HG03108 (cell line): ENCODE results near the gene CDKN1A.

Source experiments
- ATAC-seq: cut with Tn5 transposase; IDR thresholded peaks from one replicate; pipeline ENCODE4 v1.9.1; 2021; ENCODE audit warnings: moderate library complexity; ENCODE audit not compliant: unreplicated experiment

Gene CDKN1A

DNA sequence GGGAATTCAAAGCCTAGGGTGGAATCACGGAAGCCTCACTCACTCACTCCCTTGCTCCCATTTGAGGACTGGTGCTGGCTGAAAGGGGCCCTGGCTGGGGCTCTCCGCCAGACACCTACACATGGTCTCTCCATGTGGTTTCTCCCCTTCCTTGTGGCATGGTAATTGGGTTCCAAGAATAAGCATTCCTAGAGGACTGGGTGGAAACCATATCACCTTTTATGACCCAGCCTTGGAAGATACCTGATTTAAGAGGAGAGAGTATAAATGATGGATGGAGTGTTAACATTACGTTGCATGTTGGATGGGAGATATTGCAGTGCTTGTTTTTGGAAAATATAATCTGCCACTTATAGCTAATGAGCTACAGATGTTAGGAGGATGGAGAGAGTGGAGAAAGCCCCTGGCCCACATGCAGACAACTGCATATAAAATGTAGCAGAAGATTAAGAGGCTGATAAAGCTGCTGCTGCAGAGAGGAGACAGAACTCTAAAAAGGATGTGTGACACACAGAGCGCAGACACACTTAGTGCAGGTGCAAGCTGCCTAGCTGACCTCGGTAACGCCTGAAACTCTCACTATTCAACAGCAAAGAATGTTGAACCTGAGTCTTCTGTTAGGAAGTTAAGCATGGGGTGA lies 23.3 kb upstream of the CDKN1A start:
- ATAC-seq, result no peak

GRCh38 chr6:36656441-36656840 lies 22.1 kb upstream of the CDKN1A start:
- ATAC-seq, result no peak

GRCh38 chr6:36657271-36657670 lies 21.2 kb upstream of the CDKN1A start:
- no peak for ATAC-seq

DNA sequence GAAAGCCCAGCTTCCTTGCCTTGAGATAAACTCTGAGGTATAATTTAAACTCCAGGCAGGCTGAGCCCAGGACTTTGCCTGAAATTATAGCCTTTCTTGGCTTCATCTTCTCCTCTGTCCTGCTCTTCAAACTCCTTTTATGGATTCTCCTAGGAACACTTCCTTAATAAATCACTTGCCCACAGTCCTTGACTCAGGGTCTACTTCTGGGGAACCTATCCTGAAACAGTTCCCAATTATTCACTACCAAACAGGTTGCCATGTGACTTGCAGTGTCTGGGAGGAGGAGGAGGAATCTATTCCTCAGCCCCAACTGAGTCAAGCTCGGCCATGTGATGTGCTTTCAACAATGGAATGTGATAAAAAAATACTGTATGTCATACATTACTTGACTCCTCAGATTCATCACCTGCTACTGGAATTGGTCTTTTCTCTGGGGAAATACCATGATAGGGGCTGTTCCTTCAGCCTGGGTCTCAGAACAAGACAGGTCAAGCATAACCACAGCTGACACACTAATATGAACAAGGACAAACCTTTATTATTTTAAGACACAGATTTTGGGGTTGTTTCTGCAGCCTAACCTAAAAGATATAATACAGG lies 20.5 kb upstream of the CDKN1A start:
- ATAC-seq, result no peak

GRCh38 chr6:36659271-36659670 lies 19.2 kb upstream of the CDKN1A start:
- no peak for ATAC-seq

DNA sequence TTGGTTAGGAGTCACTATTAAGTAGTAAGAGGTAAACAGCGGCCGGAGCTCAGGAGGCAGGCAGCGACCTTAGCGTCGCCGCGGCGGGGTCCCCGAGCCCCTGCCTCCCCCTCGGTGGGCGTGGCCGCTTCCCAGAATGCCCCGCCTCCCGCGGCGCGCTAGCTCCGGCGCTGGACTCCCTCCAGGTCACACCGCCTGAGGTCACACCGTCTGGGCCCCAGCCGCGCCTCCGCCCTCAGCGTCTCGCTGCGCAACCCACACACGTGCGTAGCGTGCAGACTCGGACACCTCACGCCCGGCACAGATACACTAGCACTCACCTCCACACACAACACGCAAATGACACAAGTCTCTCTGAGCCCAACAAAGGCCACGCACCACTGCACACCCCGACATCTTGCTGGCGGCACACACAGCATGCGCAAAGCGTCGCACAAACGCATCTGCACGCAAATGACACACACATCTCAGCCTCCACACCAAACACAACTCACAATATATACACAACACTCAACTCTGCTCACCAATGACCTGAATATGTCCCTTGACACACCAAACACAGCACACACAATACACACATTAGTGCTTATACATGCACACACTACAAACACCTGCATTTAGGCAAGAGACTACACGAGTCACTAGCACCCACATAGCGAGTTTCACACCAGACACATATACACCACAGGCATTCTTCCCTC lies 17.6 kb upstream of the CDKN1A start:
- no peak for ATAC-seq

- no peak for ATAC-seq
Measured at GRCh38 chr6:36662380-36662779, 16.1 kb upstream of the CDKN1A start.

- no peak for ATAC-seq
Measured at GRCh38 chr6:36662827-36663256, 15.7 kb upstream of the CDKN1A start.

DNA sequence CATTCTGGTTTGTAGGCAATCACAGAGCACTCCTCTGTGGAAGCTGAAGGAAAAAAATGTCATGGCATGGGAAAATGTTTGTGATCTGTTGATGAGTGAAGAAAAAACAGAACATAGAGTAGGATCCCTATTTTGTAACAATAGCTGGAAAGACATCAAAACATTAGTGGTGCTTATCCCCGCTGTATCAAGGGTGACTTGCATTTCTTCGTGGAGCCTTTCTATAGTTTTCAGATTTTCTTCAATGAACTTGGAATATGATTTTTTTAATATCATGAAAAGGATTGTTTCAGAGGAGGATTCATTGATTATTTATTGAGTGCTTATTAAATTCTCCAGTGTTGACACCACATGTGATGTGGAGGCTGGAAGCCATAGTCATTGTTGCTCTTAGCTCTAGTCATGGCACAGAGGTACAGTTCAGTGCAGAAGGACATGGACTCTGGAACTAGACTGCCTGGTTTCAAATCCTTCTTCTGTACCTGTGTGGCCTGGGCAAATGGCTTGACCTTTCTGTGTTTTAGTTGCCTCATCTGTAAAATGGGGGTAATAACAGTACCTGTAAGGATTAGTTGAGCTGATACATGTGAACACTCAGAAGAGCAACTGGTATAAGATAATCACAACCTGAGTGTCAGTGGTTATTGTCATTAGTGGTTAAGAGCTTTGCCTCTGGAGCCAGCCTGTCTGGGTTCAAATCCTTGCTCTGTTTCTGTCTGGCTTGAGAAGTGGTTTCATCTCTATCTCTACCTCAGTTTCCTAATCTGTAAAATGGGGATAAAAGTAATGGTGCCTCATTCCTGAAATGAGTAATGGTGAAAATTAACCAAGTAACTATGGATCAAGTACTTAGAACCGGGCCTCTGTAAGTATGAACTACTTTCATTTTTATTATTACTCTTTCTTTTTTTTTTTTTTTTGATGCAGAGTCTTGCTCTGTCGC lies 14.7 kb upstream of the CDKN1A start:
- ATAC-seq, result no peak

DNA sequence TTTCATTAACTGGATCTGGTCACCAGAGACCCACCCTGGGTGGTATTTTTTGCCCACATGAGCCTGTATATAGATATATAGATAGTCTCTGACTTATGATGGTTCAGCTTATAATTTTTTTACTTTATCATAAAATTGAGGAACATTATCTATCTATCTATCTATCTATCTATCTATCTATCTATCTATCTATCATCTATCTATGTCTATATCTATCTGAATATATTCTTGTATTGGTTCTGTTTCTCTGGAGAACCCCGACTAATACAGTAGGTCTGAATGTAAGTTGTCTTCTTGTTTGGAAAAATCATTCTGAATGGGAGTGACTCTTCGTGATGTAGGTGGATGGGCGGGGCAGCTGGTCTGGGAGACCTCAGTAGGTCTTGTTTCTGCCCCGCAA lies 13.3 kb upstream of the CDKN1A start:
- no peak for ATAC-seq

DNA sequence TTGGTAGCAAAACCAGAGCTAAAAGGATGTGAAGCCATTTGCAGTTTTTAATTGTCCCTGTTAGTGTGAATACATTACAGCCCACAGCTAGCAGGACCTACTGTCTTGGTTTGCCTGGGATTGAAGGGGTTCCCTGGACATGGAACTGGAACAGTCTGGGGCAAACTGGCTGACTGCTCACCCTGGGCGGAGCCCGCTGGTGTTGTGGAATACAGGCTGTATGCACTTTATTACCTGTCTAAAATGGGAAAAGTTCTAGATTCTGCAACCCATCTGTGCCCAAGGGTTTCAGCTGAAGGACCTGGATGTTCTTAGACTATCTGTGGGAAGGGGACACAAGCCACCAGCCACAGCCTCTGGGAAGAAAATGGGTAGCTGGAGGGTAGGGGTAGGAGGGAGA lies 12.2 kb upstream of the CDKN1A start:
- ATAC-seq, result no peak

- peak; percentile 66 for ATAC-seq
Measured at GRCh38 chr6:36666826-36667591, 11.5 kb upstream of the CDKN1A start.

GRCh38 chr6:36668591-36668990 lies 9.9 kb upstream of the CDKN1A start:
- no peak for ATAC-seq

- ATAC-seq, result no peak
Measured at GRCh38 chr6:36669002-36669401, 9.5 kb upstream of the CDKN1A start.

DNA sequence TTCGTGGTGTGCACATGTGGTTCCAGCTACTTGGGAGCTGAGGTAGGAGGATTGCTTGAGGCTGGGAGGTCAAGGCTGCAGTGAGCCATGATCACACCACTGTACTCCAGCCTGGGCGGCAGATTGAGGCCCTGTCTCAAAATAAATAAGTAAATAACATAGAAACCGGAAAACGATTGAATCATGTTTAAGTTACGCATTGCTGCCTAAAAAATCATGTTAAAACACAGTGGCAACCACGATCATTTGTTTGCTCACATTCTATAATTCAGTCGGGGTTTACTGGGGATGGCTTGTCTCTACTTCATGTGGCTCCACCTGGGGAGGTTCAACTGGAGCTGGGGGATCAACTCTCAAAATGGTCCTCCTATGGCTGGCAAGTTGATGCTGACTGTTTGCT lies 8.2 kb upstream of the CDKN1A start:
- ATAC-seq, result no peak

- ATAC-seq, result no peak
Measured at GRCh38 chr6:36671687-36672375, 6.7 kb upstream of the CDKN1A start.

DNA sequence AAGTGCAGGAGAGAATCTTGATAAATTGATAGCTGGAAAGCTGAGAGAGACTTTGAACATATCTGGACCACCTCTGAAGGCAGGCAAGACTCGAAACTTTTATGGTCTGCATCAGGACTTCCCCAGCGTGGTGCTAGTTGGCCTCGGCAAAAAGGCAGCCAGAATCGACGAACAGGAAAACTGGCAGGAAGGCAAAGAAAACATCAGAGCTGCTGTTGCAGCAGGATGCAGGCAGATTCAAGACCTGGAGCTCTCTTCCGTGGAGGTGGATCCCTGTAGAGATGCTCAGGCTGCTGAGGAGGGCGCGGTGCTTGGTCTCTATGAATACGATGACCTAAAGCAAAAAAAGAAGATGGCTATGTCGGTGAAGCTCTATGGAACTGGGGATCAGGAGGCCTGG lies 4.6 kb upstream of the CDKN1A start:
- no peak for ATAC-seq

DNA sequence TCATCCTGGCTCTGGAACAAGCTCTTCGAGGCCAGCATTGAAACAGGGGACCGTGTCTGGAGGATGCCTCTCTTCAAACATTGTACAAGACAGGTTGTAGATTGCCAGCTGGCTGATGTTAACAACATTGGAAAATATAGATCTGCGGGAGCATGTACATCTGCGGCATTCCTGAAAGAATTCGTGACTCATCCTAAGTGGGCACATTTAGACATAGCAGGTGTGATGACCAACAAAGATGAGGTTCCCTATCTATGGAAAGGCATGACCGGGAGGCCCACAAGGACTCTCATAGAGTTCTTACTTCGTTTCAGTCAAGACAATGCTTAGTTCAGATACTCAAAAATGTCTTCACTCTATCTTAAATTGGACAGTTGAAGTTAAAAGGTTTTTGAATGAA lies 3.6 kb upstream of the CDKN1A start:
- no peak for ATAC-seq

DNA sequence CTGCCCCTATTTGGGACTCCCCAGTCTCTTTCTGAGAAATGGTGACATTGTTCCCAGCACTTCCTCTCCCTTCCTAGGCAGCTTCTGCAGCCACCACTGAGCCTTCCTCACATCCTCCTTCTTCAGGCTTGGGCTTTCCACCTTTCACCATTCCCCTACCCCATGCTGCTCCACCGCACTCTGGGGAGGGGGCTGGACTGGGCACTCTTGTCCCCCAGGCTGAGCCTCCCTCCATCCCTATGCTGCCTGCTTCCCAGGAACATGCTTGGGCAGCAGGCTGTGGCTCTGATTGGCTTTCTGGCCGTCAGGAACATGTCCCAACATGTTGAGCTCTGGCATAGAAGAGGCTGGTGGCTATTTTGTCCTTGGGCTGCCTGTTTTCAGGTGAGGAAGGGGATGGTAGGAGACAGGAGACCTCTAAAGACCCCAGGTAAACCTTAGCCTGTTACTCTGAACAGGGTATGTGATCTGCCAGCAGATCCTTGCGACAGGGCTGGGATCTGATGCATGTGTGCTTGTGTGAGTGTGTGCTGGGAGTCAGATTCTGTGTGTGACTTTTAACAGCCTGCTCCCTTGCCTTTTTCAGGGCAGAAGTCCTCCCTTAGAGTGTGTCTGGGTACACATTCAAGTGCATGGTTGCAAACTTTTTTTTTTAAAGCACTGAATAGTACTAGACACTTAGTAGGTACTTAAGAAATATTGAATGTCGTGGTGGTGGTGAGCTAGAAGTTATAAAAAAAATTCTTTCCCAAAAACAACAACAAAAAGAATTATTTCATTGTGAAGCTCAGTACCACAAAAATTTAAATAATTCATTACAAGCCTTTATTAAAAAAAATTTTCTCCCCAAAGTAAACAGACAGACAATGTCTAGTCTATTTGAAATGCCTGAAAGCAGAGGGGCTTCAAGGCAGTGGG lies 2.1 kb upstream of the CDKN1A start:
- ATAC-seq, result no peak
